GM10847 (cell line): ENCODE results near the gene SMCO3.

Experiments used
- POLR2A ChIP-seq: IDR thresholded peaks from 2 replicates; pipeline ENCODE4 v1.6.1; 2011; ENCODE audit not compliant: insufficient read length; ENCODE audit errors: extremely low read depth

Gene SMCO3

GRCh38 chr12:14839262-14839661 lies 25.3 kb upstream of the SMCO3 start:
- TF ChIP-seq POLR2A: no peak

- TF ChIP-seq POLR2A: no peak
Measured at GRCh38 chr12:14836336-14837210, 22.6 kb upstream of the SMCO3 start.

- no peak for TF ChIP-seq POLR2A
Measured at GRCh38 chr12:14834509-14834908, 20.5 kb upstream of the SMCO3 start.

- TF ChIP-seq POLR2A: no peak
Measured at GRCh38 chr12:14833952-14834351, 20.0 kb upstream of the SMCO3 start.

GRCh38 chr12:14833336-14833735 lies 19.4 kb upstream of the SMCO3 start:
- TF ChIP-seq POLR2A: no peak

- no peak for TF ChIP-seq POLR2A
Measured at GRCh38 chr12:14828892-14829291, 14.9 kb upstream of the SMCO3 start.

- no peak for TF ChIP-seq POLR2A
Measured at GRCh38 chr12:14827043-14827442, 13.1 kb upstream of the SMCO3 start.

- no peak for TF ChIP-seq POLR2A
Measured at GRCh38 chr12:14826491-14826890, 12.5 kb upstream of the SMCO3 start.

- no peak for TF ChIP-seq POLR2A
Measured at GRCh38 chr12:14825256-14825655, 11.3 kb upstream of the SMCO3 start.

- TF ChIP-seq POLR2A: no peak
Measured at GRCh38 chr12:14824012-14824634, 10.1 kb upstream of the SMCO3 start.

GRCh38 chr12:14811486-14811885 lies 2.5 kb downstream of the SMCO3 start:
- no peak for TF ChIP-seq POLR2A

GRCh38 chr12:14810953-14811483 lies 3.0 kb downstream of the SMCO3 start:
- TF ChIP-seq POLR2A: no peak

GRCh38 chr12:14810167-14810952 lies 3.6 kb downstream of the SMCO3 start:
- no peak for TF ChIP-seq POLR2A

- TF ChIP-seq POLR2A: no peak
Measured at GRCh38 chr12:14803830-14804160, 10.2 kb downstream of the SMCO3 start.

GRCh38 chr12:14803011-14803829 lies 10.8 kb downstream of the SMCO3 start, which contains the start of the genes C12orf60 and WBP11:
C12orf60 (plus strand) TSS chr12:14803670; CDS start chr12:14822936, 19,266 bp downstream.
WBP11 (minus strand) TSS chr12:14803478; CDS start chr12:14801383, 2,095 bp downstream.
- peak; percentile 59 for TF ChIP-seq POLR2A
